ENCODE measurements around the gene ARHGAP25.

The ARHGAP25 gene

GRCh38 chr2:68720665-68721064 is 13.9 kb upstream of the ARHGAP25 start:
- no peak for DNase-seq

- no peak for DNase-seq
Observed at GRCh38 chr2:68721482-68722101, 13.0 kb upstream of the ARHGAP25 start.

- no peak for DNase-seq
Observed at GRCh38 chr2:68722712-68723111, 11.9 kb upstream of the ARHGAP25 start.

- DNase-seq = no peak
Observed at GRCh38 chr2:68723181-68723580, 11.4 kb upstream of the ARHGAP25 start.

- DNase-seq = no peak
Observed at GRCh38 chr2:68726100-68726499, 8.5 kb upstream of the ARHGAP25 start.

GRCh38 chr2:68726608-68727367 is 7.8 kb upstream of the ARHGAP25 start:
- DNase-seq = no peak

GRCh38 chr2:68727683-68728375 is 6.8 kb upstream of the ARHGAP25 start:
- DNase-seq = no peak

- DNase-seq = peak; percentile 59
Observed at GRCh38 chr2:68730828-68731227, 3.8 kb upstream of the ARHGAP25 start.

GRCh38 chr2:68732036-68732932 is 2.3 kb upstream of the ARHGAP25 start:
- peak; percentile 76 for DNase-seq

- no peak for DNase-seq
Observed at GRCh38 chr2:68733365-68733764, 1.2 kb upstream of the ARHGAP25 start.

GRCh38 chr2:68734176-68734575 is 435 bp upstream of the ARHGAP25 start:
- no peak for DNase-seq

- DNase-seq = no peak
Observed at GRCh38 chr2:68736086-68736485, 1.5 kb downstream of the ARHGAP25 start.

- peak; percentile 94 for DNase-seq
Observed at GRCh38 chr2:68737711-68738110, 3.1 kb downstream of the ARHGAP25 start.

GRCh38 chr2:68738906-68739594 is 4.4 kb downstream of the ARHGAP25 start:
- peak; percentile 58 for DNase-seq

GRCh38 chr2:68739595-68740399 is 5.2 kb downstream of the ARHGAP25 start:
- DNase-seq = no peak

GRCh38 chr2:68740400-68740914 is 5.8 kb downstream of the ARHGAP25 start:
- DNase-seq = peak; percentile 55

GRCh38 chr2:68741238-68741637 is 6.6 kb downstream of the ARHGAP25 start:
- peak; percentile 77 for DNase-seq

GRCh38 chr2:68741805-68742306 is 7.2 kb downstream of the ARHGAP25 start:
- DNase-seq = peak; percentile 68

GRCh38 chr2:68742626-68743415 is 8.2 kb downstream of the ARHGAP25 start:
- peak; percentile 64 for DNase-seq

GRCh38 chr2:68743531-68743930 is 8.9 kb downstream of the ARHGAP25 start:
- DNase-seq = no peak

All from suppressor macrophage treated with lipopolysaccharide for 4 hours (primary cell).